WTC11 (cell line): Measurements from ENCODE around the gene SGSH. TPM values are rescaled to one million over a fixed set of nuclear protein-coding genes. Genes with fewer than 3 reads are reported as not detected.

Experiments used
- ATAC-seq: fragments of 200-7000 bp; cut with Tn5 transposase; 2 replicates; pipeline ENCODE4 v1.10.0; 2021; ENCODE audit warnings: mild to moderate bottlenecking, moderate library complexity
- CTCF ChIA-PET: fragments of 300-600 bp; sonication (Branson Sonifier 250); formaldehyde crosslinking; loops from one replicate; lab custom pipeline; 2021; ENCODE audit warnings: antibody characterized with exemption; lab: Charles Lee
- POLR2A ChIA-PET: fragments of 350-600 bp; sonication (Branson Sonifier 250); formaldehyde crosslinking; loops from one replicate; lab custom pipeline; 2021; ENCODE audit warnings: antibody characterized with exemption; lab: Charles Lee
- DNase-seq: peaks from one replicate; pipeline ENCODE4 v3.0.0; 2021; ENCODE audit warnings: low spot score
- H3K27ac Mint-ChIP-seq: 2 replicates; pipeline ENCODE4 v1.8.0; 2021; ENCODE audit warnings: mixed read lengths
- H3K27me3 Mint-ChIP-seq: 2 replicates; pipeline ENCODE4 v1.8.0; 2021; ENCODE audit warnings: low read depth, mild to moderate bottlenecking, moderate library complexity, mixed read lengths
- H3K36me3 Mint-ChIP-seq: 2 replicates; pipeline ENCODE4 v1.8.0; 2021; ENCODE audit warnings: mixed read lengths
- H3K4me1 Mint-ChIP-seq: 2 replicates; pipeline ENCODE4 v1.8.0; 2022; ENCODE audit warnings: mixed read lengths
- H3K4me3 Mint-ChIP-seq: 2 replicates; pipeline ENCODE4 v1.8.0; 2021; ENCODE audit warnings: mild to moderate bottlenecking, moderate library complexity, mixed read lengths
- H3K9me3 Mint-ChIP-seq: 2 replicates; pipeline ENCODE4 v1.8.0; 2021; ENCODE audit warnings: mixed read lengths
- GTF2I ChIP-seq: fragments of 250-450 bp; sonication (Bioruptor Pico); conservative IDR thresholded peaks from 2 replicates; pipeline ENCODE4 v1.4.0; 2021; ENCODE audit warnings: mild to moderate bottlenecking
- IRF2 ChIP-seq: sonication (generic); formaldehyde crosslinking; IDR thresholded peaks from 2 replicates; pipeline ENCODE4 v1.8.0; 2022; ENCODE audit warnings: low read depth, missing genetic modification reagents, borderline replicate concordance
- KAT7 ChIP-seq: sonication (generic); formaldehyde crosslinking; IDR thresholded peaks from 2 replicates; pipeline ENCODE4 v1.8.1; 2023; ENCODE audit warnings: missing genetic modification reagents, mild to moderate bottlenecking, borderline replicate concordance
- NFATC4 ChIP-seq: fragments of 250-450 bp; sonication (Bioruptor Pico); IDR thresholded peaks from 2 replicates; pipeline ENCODE4 v1.9.0; 2021; ENCODE audit warnings: mild to moderate bottlenecking
- NFE2L1 ChIP-seq: sonication (generic); formaldehyde crosslinking; IDR thresholded peaks from 2 replicates; pipeline ENCODE4 v1.8.1; 2023; ENCODE audit warnings: missing genetic modification reagents
- NR2C2 ChIP-seq: sonication (generic); formaldehyde crosslinking; IDR thresholded peaks from 2 replicates; pipeline ENCODE4 v1.8.0; 2022; ENCODE audit warnings: mild to moderate bottlenecking, missing genetic modification reagents
- NR3C1 ChIP-seq: sonication (generic); formaldehyde crosslinking; conservative IDR thresholded peaks from 2 replicates; pipeline ENCODE4 v1.8.1; 2023; ENCODE audit warnings: low read depth, mild to moderate bottlenecking, missing genetic modification reagents
- OVOL2 ChIP-seq: fragments of 250-450 bp; sonication (Bioruptor Pico); IDR thresholded peaks from 2 replicates; pipeline ENCODE4 v1.9.0; 2021; ENCODE audit warnings: mild to moderate bottlenecking, borderline replicate concordance
- SOX15 ChIP-seq: fragments of 250-450 bp; sonication (Bioruptor Pico); IDR thresholded peaks from 2 replicates; pipeline ENCODE4 v1.9.0; 2021; ENCODE audit warnings: mild to moderate bottlenecking
- TP53 ChIP-seq: sonication (generic); formaldehyde crosslinking; IDR thresholded peaks from 2 replicates; pipeline ENCODE4 v1.8.1; 2023; ENCODE audit warnings: mild to moderate bottlenecking, missing genetic modification reagents
- total RNA-seq: library from RNA; stranded (reverse); gene quantifications from 3 replicates; pipeline ENCODE4 v1.2.3, GENCODE V29; 2021
- TF ChIP-seq, protein P1 (sequence below): fragments of 250-450 bp; sonication (Bioruptor Pico); IDR thresholded peaks from 2 replicates; pipeline ENCODE4 v1.9.0; 2021; ENCODE audit warnings: mild to moderate bottlenecking
- TF ChIP-seq, protein P2 (sequence below): fragments of 250-450 bp; sonication (Bioruptor Pico); IDR thresholded peaks from 2 replicates; pipeline ENCODE4 v1.9.0; 2021; ENCODE audit warnings: moderate library complexity, mild to moderate bottlenecking, inconsistent platforms, borderline replicate concordance
- TF ChIP-seq, protein P3 (sequence below): sonication (generic); formaldehyde crosslinking; IDR thresholded peaks from 2 replicates; pipeline ENCODE4 v1.8.1; 2022; ENCODE audit warnings: low read depth, mild to moderate bottlenecking, moderate library complexity, missing genetic modification reagents, borderline replicate concordance
- TF ChIP-seq, protein P4 (sequence below): sonication (generic); formaldehyde crosslinking; IDR thresholded peaks from 2 replicates; pipeline ENCODE4 v1.8.1; 2022; ENCODE audit warnings: missing genetic modification reagents, borderline replicate concordance
- TF ChIP-seq, protein P5 (sequence below): sonication (generic); formaldehyde crosslinking; IDR thresholded peaks from 2 replicates; pipeline ENCODE4 v1.8.1; 2022; ENCODE audit warnings: mild to moderate bottlenecking, missing genetic modification reagents, moderate library complexity, borderline replicate concordance
- TF ChIP-seq, protein P6 (sequence below): fragments of 250-450 bp; sonication (Bioruptor Pico); IDR thresholded peaks from 2 replicates; pipeline ENCODE4 v1.9.0; 2021; ENCODE audit warnings: mild to moderate bottlenecking
- TF ChIP-seq, protein P7 (sequence below): fragments of 250-450 bp; sonication (Bioruptor Pico); conservative IDR thresholded peaks from 2 replicates; pipeline ENCODE4 v1.9.0; 2021; ENCODE audit warnings: mild to moderate bottlenecking
- TF ChIP-seq, protein P8 (sequence below): sonication (generic); formaldehyde crosslinking; IDR thresholded peaks from 2 replicates; pipeline ENCODE4 v1.8.0; 2022; ENCODE audit warnings: mild to moderate bottlenecking, missing genetic modification reagents
- TF ChIP-seq, protein P9 (sequence below): sonication (generic); formaldehyde crosslinking; IDR thresholded peaks from 2 replicates; pipeline ENCODE4 v1.8.0; 2023; ENCODE audit warnings: mild to moderate bottlenecking, missing genetic modification reagents

Gene SGSH
- total RNA-seq, 1 experiment from 2014 or later = 27.7 TPM

DNA sequence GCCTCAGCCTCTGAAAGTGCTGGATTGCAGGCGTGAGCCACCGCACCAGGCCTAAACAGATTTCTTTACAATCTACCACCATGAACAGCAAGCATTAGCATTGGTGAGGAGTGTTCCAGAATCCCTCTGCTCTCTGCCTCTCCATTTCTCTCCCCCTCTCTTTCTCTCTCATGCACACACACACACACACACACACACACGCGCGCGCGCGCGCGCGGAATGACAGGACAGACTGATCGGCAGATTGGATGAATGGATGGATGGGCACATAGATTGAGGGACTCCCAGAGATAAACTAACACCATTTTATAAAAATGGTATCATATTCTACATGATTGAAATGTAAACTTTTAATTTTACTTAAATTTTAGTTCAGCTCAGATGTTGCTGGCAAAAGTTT lies 47.0 kb downstream of the SGSH start:
- DNase-seq (no peak), ATAC-seq (no peak)
- Mint-ChIP-seq H3K27me3 (no peaks in the 10 kb centered on the region), H3K4me1 (peaks cover 8% of the 10 kb centered on the region), H3K9me3 (peaks cover 5% of the 10 kb centered on the region), H3K4me3 (no peak overlapping the region), H3K27ac (no peak overlapping the region), H3K36me3 (no peaks in the 10 kb centered on the region)
- ChIA-PET CTCF (interaction anchor here (0.6 kb wide), 1 partner anchor 373 kb away, joined by 3 read pairs; no protein-coding TSS in a partner anchor), POLR2A (no interaction called here)
- no peak for TF ChIP-seq NR3C1 (CRISPR knock-in tag)
- TF ChIP-seq OVOL2 (CRISPR knock-in tag) = no peak
- TF ChIP-seq, protein P1, sequence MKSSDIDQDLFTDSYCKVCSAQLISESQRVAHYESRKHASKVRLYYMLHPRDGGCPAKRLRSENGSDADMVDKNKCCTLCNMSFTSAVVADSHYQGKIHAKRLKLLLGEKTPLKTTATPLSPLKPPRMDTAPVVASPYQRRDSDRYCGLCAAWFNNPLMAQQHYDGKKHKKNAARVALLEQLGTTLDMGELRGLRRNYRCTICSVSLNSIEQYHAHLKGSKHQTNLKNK = no peak
- no peak for TF ChIP-seq TP53 (CRISPR knock-in tag)
- TF ChIP-seq SOX15 (CRISPR knock-in tag) = no peak
- TF ChIP-seq, protein P2, sequence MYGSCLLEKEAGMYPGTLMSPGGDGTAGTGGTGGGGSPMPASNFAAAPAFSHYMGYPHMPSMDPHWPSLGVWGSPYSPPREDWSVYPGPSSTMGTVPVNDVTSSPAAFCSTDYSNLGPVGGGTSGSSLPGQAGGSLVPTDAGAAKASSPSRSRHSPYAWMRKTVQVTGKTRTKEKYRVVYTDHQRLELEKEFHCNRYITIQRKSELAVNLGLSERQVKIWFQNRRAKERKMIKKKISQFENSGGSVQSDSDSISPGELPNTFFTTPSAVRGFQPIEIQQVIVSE = no peak
- TF ChIP-seq, protein P3, sequence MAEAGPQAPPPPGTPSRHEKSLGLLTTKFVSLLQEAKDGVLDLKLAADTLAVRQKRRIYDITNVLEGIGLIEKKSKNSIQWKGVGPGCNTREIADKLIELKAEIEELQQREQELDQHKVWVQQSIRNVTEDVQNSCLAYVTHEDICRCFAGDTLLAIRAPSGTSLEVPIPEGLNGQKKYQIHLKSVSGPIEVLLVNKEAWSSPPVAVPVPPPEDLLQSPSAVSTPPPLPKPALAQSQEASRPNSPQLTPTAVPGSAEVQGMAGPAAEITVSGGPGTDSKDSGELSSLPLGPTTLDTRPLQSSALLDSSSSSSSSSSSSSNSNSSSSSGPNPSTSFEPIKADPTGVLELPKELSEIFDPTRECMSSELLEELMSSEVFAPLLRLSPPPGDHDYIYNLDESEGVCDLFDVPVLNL (CRISPR knock-in tag) = no peak
- TF ChIP-seq KAT7 (CRISPR knock-in tag) = no peak
- TF ChIP-seq, protein P4, sequence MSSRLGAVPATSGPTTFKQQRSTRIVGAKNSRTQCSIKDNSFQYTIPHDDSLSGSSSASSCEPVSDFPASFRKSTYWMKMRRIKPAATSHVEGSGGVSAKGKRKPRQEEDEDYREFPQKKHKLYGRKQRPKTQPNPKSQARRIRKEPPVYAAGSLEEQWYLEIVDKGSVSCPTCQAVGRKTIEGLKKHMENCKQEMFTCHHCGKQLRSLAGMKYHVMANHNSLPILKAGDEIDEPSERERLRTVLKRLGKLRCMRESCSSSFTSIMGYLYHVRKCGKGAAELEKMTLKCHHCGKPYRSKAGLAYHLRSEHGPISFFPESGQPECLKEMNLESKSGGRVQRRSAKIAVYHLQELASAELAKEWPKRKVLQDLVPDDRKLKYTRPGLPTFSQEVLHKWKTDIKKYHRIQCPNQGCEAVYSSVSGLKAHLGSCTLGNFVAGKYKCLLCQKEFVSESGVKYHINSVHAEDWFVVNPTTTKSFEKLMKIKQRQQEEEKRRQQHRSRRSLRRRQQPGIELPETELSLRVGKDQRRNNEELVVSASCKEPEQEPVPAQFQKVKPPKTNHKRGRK (CRISPR knock-in tag) = no peak
- TF ChIP-seq, protein P5, sequence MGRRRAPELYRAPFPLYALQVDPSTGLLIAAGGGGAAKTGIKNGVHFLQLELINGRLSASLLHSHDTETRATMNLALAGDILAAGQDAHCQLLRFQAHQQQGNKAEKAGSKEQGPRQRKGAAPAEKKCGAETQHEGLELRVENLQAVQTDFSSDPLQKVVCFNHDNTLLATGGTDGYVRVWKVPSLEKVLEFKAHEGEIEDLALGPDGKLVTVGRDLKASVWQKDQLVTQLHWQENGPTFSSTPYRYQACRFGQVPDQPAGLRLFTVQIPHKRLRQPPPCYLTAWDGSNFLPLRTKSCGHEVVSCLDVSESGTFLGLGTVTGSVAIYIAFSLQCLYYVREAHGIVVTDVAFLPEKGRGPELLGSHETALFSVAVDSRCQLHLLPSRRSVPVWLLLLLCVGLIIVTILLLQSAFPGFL (CRISPR knock-in tag) = no peak

DNA sequence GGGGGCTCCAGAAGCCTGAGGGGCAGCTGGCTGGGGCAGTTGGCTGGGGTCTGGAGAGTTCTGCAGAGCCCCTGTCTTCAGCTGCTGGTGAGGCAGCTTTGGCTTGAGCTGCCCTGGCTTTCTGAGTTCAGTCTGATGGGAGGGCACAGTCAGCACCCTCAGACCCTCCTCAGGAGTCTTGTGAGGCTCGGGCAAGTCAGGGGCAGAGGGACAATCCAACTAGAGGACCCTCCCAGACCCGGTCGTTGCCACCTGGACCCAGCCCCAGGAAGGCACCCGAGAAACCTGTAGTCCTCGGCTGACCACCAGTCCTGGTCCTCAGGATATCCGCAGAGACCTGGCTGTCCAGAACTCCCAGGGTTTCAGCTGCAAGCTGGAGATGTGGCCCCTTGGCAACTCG lies 48.5 kb downstream of the SGSH start:
- no peaks in the 10 kb centered on the region for H3K27me3 Mint-ChIP-seq
- CTCF ChIA-PET = interaction anchor here (1.1 kb wide), 1 partner anchor 89 kb away, joined by 3 read pairs; no protein-coding TSS in a partner anchor
- H3K4me1 Mint-ChIP-seq = peaks cover 8% of the 10 kb centered on the region
- no peaks in the 10 kb centered on the region for H3K36me3 Mint-ChIP-seq
- no peak for DNase-seq
- ATAC-seq = no peak
- H3K4me3 Mint-ChIP-seq = no peak overlapping the region
- peaks cover 5% of the 10 kb centered on the region for H3K9me3 Mint-ChIP-seq
- H3K27ac Mint-ChIP-seq = no peak overlapping the region
- POLR2A ChIA-PET = no interaction called here
- TF ChIP-seq IRF2 (no peak), NR2C2 (CRISPR knock-in tag) (no peak), NFATC4 (CRISPR knock-in tag) (no peak), NFE2L1 (CRISPR knock-in tag) (no peak), GTF2I (no peak)
- TF ChIP-seq, protein P6, sequence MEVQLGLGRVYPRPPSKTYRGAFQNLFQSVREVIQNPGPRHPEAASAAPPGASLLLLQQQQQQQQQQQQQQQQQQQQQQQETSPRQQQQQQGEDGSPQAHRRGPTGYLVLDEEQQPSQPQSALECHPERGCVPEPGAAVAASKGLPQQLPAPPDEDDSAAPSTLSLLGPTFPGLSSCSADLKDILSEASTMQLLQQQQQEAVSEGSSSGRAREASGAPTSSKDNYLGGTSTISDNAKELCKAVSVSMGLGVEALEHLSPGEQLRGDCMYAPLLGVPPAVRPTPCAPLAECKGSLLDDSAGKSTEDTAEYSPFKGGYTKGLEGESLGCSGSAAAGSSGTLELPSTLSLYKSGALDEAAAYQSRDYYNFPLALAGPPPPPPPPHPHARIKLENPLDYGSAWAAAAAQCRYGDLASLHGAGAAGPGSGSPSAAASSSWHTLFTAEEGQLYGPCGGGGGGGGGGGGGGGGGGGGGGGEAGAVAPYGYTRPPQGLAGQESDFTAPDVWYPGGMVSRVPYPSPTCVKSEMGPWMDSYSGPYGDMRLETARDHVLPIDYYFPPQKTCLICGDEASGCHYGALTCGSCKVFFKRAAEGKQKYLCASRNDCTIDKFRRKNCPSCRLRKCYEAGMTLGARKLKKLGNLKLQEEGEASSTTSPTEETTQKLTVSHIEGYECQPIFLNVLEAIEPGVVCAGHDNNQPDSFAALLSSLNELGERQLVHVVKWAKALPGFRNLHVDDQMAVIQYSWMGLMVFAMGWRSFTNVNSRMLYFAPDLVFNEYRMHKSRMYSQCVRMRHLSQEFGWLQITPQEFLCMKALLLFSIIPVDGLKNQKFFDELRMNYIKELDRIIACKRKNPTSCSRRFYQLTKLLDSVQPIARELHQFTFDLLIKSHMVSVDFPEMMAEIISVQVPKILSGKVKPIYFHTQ (CRISPR knock-in tag) = no peak
- TF ChIP-seq, protein P7, sequence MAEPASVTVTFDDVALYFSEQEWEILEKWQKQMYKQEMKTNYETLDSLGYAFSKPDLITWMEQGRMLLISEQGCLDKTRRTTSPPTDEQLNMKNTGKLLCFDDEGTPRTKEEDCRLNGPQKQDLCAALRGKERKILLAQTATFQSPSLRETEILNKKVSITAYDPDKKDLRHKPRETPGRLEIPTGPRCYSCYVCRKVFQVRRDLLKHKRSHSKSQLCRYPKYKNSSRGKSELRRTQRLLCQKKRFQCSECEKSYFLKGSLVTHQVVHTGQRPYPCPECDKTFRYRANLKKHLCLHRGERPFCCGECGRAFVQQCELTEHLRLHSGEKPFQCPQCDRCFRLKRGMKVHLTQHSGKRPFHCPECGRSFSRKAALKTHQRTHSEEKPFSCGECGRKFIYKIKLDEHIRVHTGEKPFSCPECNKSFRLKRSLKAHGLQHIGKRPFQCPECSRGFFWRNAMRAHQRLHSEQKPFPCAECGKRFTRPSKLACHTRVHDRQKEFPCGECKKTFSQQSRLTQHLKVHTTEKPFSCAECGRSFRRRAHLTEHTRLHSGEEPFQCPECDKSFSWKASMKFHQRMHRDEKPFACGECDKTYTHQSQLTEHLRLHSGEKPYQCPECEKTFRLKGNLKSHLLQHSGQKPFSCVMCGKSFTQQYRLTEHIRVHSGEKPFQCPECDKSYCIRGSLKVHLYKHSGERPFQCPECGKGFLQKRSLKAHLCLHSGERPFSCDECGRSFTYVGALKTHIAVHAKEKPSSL (CRISPR knock-in tag) = no peak
- TF ChIP-seq, protein P3 (CRISPR knock-in tag) = no peak
- TF ChIP-seq, protein P8, sequence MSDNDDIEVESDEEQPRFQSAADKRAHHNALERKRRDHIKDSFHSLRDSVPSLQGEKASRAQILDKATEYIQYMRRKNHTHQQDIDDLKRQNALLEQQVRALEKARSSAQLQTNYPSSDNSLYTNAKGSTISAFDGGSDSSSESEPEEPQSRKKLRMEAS (CRISPR knock-in tag) = no peak
- TF ChIP-seq, protein P9, sequence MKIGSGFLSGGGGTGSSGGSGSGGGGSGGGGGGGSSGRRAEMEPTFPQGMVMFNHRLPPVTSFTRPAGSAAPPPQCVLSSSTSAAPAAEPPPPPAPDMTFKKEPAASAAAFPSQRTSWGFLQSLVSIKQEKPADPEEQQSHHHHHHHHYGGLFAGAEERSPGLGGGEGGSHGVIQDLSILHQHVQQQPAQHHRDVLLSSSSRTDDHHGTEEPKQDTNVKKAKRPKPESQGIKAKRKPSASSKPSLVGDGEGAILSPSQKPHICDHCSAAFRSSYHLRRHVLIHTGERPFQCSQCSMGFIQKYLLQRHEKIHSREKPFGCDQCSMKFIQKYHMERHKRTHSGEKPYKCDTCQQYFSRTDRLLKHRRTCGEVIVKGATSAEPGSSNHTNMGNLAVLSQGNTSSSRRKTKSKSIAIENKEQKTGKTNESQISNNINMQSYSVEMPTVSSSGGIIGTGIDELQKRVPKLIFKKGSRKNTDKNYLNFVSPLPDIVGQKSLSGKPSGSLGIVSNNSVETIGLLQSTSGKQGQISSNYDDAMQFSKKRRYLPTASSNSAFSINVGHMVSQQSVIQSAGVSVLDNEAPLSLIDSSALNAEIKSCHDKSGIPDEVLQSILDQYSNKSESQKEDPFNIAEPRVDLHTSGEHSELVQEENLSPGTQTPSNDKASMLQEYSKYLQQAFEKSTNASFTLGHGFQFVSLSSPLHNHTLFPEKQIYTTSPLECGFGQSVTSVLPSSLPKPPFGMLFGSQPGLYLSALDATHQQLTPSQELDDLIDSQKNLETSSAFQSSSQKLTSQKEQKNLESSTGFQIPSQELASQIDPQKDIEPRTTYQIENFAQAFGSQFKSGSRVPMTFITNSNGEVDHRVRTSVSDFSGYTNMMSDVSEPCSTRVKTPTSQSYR (CRISPR knock-in tag) = no peak
- TF ChIP-seq, protein P2 = no peak
